Lower leg skin (tissue), 4 donors: ENCODE results near the gene ADIRF. TPM values are rescaled to one million over a fixed set of nuclear protein-coding genes. Genes with fewer than 3 reads are reported as not detected.
"Not testable (repeated sequence)": the region's sequence is repeated elsewhere in the genome, so short reads cannot be mapped to it uniquely, and the experiment has no call there.

Experiments used
- DNase-seq, 2 donors: peaks; one replicate each; pipeline ENCODE4 v3.0.0-alpha.2; 2019; ENCODE audit warnings: low spot score in 2 of 2
- H3K4me3 ChIP-seq: fragments of 200-600 bp; sonication (generic); 2 replicates; pipeline ENCODE4 v1.5.1; 2017; ENCODE audit warnings: mild to moderate bottlenecking, low read depth; ENCODE audit not compliant: poor library complexity, severe bottlenecking
- CTCF ChIP-seq, 3 donors: fragments of 450-650 bp; IDR thresholded peaks; one replicate each; pipeline ENCODE4 v1.5.1; 2016; ENCODE audit warnings: antibody characterized with exemption in 3 of 3, mild to moderate bottlenecking in 3 of 3, moderate library complexity in 2 of 3
- POLR2A ChIP-seq, 2 donors: fragments of 450-650 bp; IDR thresholded peaks; one replicate each; pipeline ENCODE4 v1.6.1; 2016 to 2017; ENCODE audit warnings: antibody characterized with exemption in 2 of 2, mild to moderate bottlenecking in 1 of 2, moderate library complexity in 1 of 2
- WGBS, 2 donors: methylation state at CpG; one replicate each; pipeline ENCODE4 v1.1.5; 2018; 5-methylcytosine and 5-hydroxymethylcytosine counted together
- intact Hi-C: fragments of 100-400 bp; cut with DNase I; formaldehyde crosslinking; loops from one replicate; pipeline ENCODE4 v1.15.0; 2023; ENCODE audit warnings: low total_unique reads
- total RNA-seq, 4 donors: library from RNA; depleted of rRNA; stranded (reverse); fragments of >200 nt; gene quantifications; one replicate each; pipeline ENCODE4 v1.1.0, GENCODE V29; 2016

The ADIRF gene
- total RNA-seq, 4 donors from 2014 or later, result 72.0 to 125 (median 80.4) TPM

GRCh38 chr10:86951184-86951761 is 17.0 kb upstream of the ADIRF start:
- intact Hi-C loops, result no loop called here
- DNase-seq, result peak in 1 of 2 donors; percentile 13
- TF ChIP-seq CTCF (IDR thresholded peaks at IDR 0.05), result no peak
- TF ChIP-seq POLR2A (IDR thresholded peaks at IDR 0.05), result no peak
- H3K4me3 ChIP-seq, result no peak overlapping the region

GRCh38 chr10:86952106-86952505 is 16.2 kb upstream of the ADIRF start:
- H3K4me3 ChIP-seq, result no peak overlapping the region
- no peak for TF ChIP-seq CTCF (IDR thresholded peaks at IDR 0.05)
- no peak for TF ChIP-seq POLR2A (IDR thresholded peaks at IDR 0.05)
- WGBS, 2 donors, result 81 to 85% methylated on average over 7 of the region's 7 CpGs
- no peak for DNase-seq
- intact Hi-C loops, result no loop called here

- H3K4me3 ChIP-seq, intact Hi-C loops, DNase-seq: not testable (repeated sequence)
- 92 to 98% methylated on average over 10 of the region's 10 CpGs for WGBS, 2 donors
Observed at GRCh38 chr10:86952697-86953096, 15.6 kb upstream of the ADIRF start.

GRCh38 chr10:86953747-86954680 is 14.3 kb upstream of the ADIRF start:
- intact Hi-C loops, result no loop called here
- peak in 1 of 2 donors; percentile 34 for DNase-seq
- H3K4me3 ChIP-seq, result no peak overlapping the region

GRCh38 chr10:86954681-86955500 is 13.4 kb upstream of the ADIRF start:
- WGBS, 2 donors, result 56% methylated on average over 10 of the region's 13 CpGs
- TF ChIP-seq CTCF (IDR thresholded peaks at IDR 0.05) (no peak), POLR2A (IDR thresholded peaks at IDR 0.05) (no peak)
- intact Hi-C loops, result no loop called here
- H3K4me3 ChIP-seq, result no peak overlapping the region
- DNase-seq, result no peak

More at GRCh38 chr10:86953747-86954680, 14.3 kb upstream of the ADIRF start:
- TF ChIP-seq POLR2A (IDR thresholded peaks at IDR 0.05), result no peak
- no peak for TF ChIP-seq CTCF (IDR thresholded peaks at IDR 0.05)
- 59 to 64% methylated on average over 13 to 15 of the region's 15 CpGs for WGBS, 2 donors
